Measurements from ENCODE around the gene PATL2. TPM values are rescaled to one million over a fixed set of nuclear protein-coding genes. Genes with fewer than 3 reads are reported as not detected.
"Not testable (repeated sequence)": the region's sequence is repeated elsewhere in the genome, so short reads cannot be mapped to it uniquely, and the experiment has no call there.

PATL2 gene
- total RNA-seq, 1 donor from 2014 or later, result 2.6 TPM

- peak overlapping the region; percentile 95 to 99 (median 98) for H3K4me3 ChIP-seq (ENCODE audit: low read length in 3 of 3)
- no peaks in the 10 kb centered on the region for H3K27me3 ChIP-seq (ENCODE audit: control insufficient read depth in 3 of 3, insufficient read depth in 3 of 3, low read length in 3 of 3)
- no peaks in the 10 kb centered on the region for H3K9me3 ChIP-seq (ENCODE audit: control insufficient read depth in 3 of 3, low read length in 3 of 3)
- H3K36me3 ChIP-seq (ENCODE audit: control insufficient read depth in 3 of 3, insufficient read depth in 3 of 3, low read length in 3 of 3), result peaks cover 19 to 28% (median 22%) of the 10 kb centered on the region in 3 donors
- peaks cover 7 to 21% (median 8%) of the 10 kb centered on the region in 3 donors for H3K4me1 ChIP-seq (ENCODE audit: control insufficient read depth in 3 of 3, insufficient read depth in 3 of 3, low read length in 3 of 3)
- H3K27ac ChIP-seq (ENCODE audit: low read depth, low read length), result peak overlapping the region; percentile 98
- peak overlapping the region; percentile 97 to 100 (median 98) for H3K9ac ChIP-seq (ENCODE audit: low read depth in 1 of 3, low read length in 3 of 3)
These were observed 1.4 kb upstream of the PATL2 start for GRCh38 chr15:44712346-44713005.

GRCh38 chr15:44711743-44712345 lies 721 bp upstream of the PATL2 start:
- Histone ChIP-seq H3K4me1 (ENCODE audit: control insufficient read depth in 3 of 3, insufficient read depth in 3 of 3, low read length in 3 of 3) (peaks cover 7 to 21% (median 8%) of the 10 kb centered on the region in 3 donors), H3K9me3 (ENCODE audit: control insufficient read depth in 3 of 3, low read length in 3 of 3) (no peaks in the 10 kb centered on the region), H3K4me3 (ENCODE audit: low read length in 3 of 3) (peak overlapping the region; percentile 95 to 99 (median 98)), H3K27me3 (ENCODE audit: control insufficient read depth in 3 of 3, insufficient read depth in 3 of 3, low read length in 3 of 3) (no peaks in the 10 kb centered on the region), H3K9ac (ENCODE audit: low read depth in 1 of 3, low read length in 3 of 3) (peak overlapping the region; percentile 97 to 100 (median 98)), H3K27ac (ENCODE audit: low read depth, low read length) (peak overlapping the region; percentile 98), H3K36me3 (ENCODE audit: control insufficient read depth in 3 of 3, insufficient read depth in 3 of 3, low read length in 3 of 3) (peaks cover 14 to 22% (median 16%) of the 10 kb centered on the region in 3 donors)

DNA sequence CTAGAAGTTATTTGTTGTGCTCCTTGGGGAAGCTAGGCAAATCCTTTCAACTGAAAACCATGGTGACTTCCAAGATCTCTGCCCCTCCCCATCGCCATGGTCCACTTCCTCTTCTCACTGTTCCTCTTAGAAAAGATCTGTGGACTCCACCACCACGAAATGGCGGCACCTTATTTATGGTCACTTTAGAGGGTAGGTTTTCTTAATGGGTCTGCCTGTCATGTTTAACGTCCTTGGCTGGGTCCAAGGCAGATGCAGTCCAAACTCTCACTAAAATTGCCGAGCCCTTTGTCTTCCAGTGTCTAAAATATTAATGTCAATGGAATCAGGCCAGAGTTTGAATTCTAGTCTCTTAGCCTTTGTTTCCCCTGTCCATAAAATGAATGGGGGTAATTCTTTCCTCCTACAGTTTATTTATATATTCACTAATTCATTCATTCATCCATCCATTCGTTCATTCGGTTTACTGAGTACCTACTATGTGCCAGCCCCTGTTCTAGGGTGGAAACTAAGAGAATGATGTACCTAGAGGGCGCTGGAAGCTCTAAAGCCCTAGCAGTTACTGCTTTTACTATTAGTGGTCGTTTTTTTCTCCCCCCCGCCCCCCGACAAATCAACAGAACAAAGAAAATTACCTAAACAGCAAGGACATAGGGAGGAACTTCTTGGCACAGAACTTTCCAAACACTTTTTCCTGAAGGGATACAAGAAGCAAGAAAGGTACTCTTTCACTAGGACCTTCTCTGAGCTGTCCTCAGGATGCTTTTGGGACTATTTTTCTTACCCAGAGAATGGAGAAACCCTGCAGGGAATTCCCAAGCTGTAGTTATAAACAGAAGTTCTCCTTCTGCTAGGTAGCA lies 657 bp downstream of the PATL2 start:
- Histone ChIP-seq H3K27me3 (ENCODE audit: control insufficient read depth in 3 of 3, insufficient read depth in 3 of 3, low read length in 3 of 3) (no peaks in the 10 kb centered on the region), H3K36me3 (ENCODE audit: control insufficient read depth in 3 of 3, insufficient read depth in 3 of 3, low read length in 3 of 3) (peaks cover under 1 to 8% (median 3%) of the 10 kb centered on the region in 3 donors), H3K4me3 (ENCODE audit: low read length in 3 of 3) (peak overlapping the region; percentile 95 to 99 (median 98)), H3K9me3 (ENCODE audit: control insufficient read depth in 3 of 3, low read length in 3 of 3) (no peaks in the 10 kb centered on the region), H3K9ac (ENCODE audit: low read depth in 1 of 3, low read length in 3 of 3) (peak overlapping the region; percentile 95 to 98 (median 97)), H3K4me1 (ENCODE audit: control insufficient read depth in 3 of 3, insufficient read depth in 3 of 3, low read length in 3 of 3) (peaks cover 0 to 12% (median 7%) of the 10 kb centered on the region in 3 donors), H3K27ac (ENCODE audit: low read depth, low read length) (peak overlapping the region; percentile 98)

DNA sequence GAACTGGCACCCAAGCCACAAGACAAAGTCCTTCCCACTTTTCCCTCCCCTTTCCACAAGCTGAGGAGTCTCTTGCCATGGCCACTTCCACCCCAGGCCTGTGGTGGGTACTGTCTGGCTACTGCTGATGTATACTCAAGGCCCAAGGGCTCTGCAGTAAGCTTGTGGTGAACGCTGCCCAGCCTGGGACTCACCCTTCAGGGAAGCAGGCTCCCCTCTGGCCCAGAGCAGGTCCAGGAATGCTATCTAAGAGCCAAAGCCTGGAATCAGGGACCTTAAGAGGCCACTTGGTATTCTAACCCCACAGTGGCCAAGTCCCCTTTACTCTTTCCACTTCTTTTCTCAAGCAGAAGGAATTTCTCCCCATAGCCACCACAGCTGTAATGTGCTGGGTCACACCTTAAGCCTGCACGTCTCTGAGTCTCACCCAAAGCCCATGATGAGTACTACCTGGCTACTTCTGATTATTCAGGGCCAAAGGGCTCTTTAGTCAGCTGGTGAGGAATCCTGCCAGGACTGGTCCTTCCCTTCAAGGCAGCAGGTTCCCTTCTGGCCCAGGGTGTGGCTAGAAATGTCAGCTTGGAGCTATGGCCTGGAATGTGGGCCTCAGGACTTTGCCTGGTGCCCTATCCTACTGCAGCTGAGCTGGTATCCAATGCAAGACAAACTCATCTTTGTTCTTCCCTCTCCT lies 4.0 kb downstream of the PATL2 start:
- H3K36me3 ChIP-seq (ENCODE audit: control insufficient read depth in 3 of 3, insufficient read depth in 3 of 3, low read length in 3 of 3), result peaks cover 0 to 2% (median 0%) of the 10 kb centered on the region in 3 donors
- no peaks in the 10 kb centered on the region for H3K27me3 ChIP-seq (ENCODE audit: control insufficient read depth in 3 of 3, insufficient read depth in 3 of 3, low read length in 3 of 3)
- H3K9ac ChIP-seq (ENCODE audit: low read depth in 1 of 3, low read length in 3 of 3), result no peak overlapping the region
- no peak overlapping the region for H3K27ac ChIP-seq (ENCODE audit: low read depth, low read length)
- no peaks in the 10 kb centered on the region for H3K9me3 ChIP-seq (ENCODE audit: control insufficient read depth in 3 of 3, low read length in 3 of 3)
- H3K4me1 ChIP-seq (ENCODE audit: control insufficient read depth in 3 of 3, insufficient read depth in 3 of 3, low read length in 3 of 3), result peaks cover 0 to 4% (median 0%) of the 10 kb centered on the region in 3 donors
- H3K4me3 ChIP-seq (ENCODE audit: low read length in 3 of 3), result no peak overlapping the region

- no peak overlapping the region for H3K27ac ChIP-seq (ENCODE audit: low read depth, low read length)
- H3K9me3 ChIP-seq (ENCODE audit: control insufficient read depth in 3 of 3, low read length in 3 of 3), result no peaks in the 10 kb centered on the region
- H3K9ac ChIP-seq (ENCODE audit: low read depth in 1 of 3, low read length in 3 of 3), result no peak overlapping the region
- peaks cover 0 to 4% (median 0%) of the 10 kb centered on the region in 3 donors for H3K4me1 ChIP-seq (ENCODE audit: control insufficient read depth in 3 of 3, insufficient read depth in 3 of 3, low read length in 3 of 3)
- no peak overlapping the region for H3K4me3 ChIP-seq (ENCODE audit: low read length in 3 of 3)
- no peaks in the 10 kb centered on the region for H3K27me3 ChIP-seq (ENCODE audit: control insufficient read depth in 3 of 3, insufficient read depth in 3 of 3, low read length in 3 of 3)
- peaks cover 0 to 2% (median 0%) of the 10 kb centered on the region in 3 donors for H3K36me3 ChIP-seq (ENCODE audit: control insufficient read depth in 3 of 3, insufficient read depth in 3 of 3, low read length in 3 of 3)
These were observed 4.7 kb downstream of the PATL2 start for GRCh38 chr15:44706401-44706800.

DNA sequence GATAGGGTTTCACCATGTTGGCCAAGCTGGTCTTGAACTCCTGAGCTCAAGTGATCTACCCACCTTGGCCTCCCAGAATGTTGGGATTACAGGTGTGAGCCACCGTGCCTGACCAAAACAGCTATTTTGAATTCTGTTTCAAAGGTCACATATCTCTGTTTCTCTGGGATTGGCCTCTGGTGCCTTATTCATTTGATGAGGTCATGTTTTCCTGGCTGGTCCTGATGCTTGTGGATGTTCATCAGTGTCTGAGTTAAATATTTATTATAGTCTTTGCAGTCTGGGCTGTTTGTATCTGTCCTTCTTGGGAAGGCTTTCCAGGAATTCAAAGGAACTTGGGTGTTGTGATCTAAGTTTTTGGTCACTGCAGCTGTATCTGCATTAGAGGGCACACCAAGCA lies 5.1 kb downstream of the PATL2 start:
- peaks cover 0 to 4% (median 0%) of the 10 kb centered on the region in 3 donors for H3K4me1 ChIP-seq (ENCODE audit: control insufficient read depth in 3 of 3, insufficient read depth in 3 of 3, low read length in 3 of 3)
- peaks cover 0 to 2% (median 0%) of the 10 kb centered on the region in 3 donors for H3K36me3 ChIP-seq (ENCODE audit: control insufficient read depth in 3 of 3, insufficient read depth in 3 of 3, low read length in 3 of 3)
- no peaks in the 10 kb centered on the region for H3K27me3 ChIP-seq (ENCODE audit: control insufficient read depth in 3 of 3, insufficient read depth in 3 of 3, low read length in 3 of 3)
- no peak overlapping the region for H3K27ac ChIP-seq (ENCODE audit: low read depth, low read length)
- H3K4me3 ChIP-seq (ENCODE audit: low read length in 3 of 3), result no peak overlapping the region
- H3K9ac ChIP-seq (ENCODE audit: low read depth in 1 of 3, low read length in 3 of 3), result no peak overlapping the region
- H3K9me3 ChIP-seq (ENCODE audit: control insufficient read depth in 3 of 3, low read length in 3 of 3), result no peaks in the 10 kb centered on the region

DNA sequence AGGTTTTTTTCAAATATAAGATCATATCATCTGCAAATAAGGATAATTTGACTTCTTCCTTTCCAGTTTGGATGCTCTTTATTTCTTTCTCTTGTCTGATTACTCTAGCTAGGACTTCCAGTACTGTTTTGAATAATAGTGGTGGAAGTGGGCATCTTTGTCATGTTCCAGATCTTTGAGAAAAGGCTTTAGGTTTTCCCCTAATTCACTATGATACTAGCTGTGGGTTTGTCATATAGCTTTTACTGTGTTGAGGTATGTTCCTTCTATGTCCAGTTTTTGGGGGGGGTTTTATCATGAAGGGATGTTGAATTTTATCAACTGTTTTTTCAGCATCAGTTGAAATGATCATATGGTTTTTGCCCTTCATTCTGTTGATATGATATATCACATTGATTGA lies 10.4 kb downstream of the PATL2 start:
- H3K4me3 ChIP-seq (ENCODE audit: low read length in 3 of 3); H3K4me1 ChIP-seq (ENCODE audit: control insufficient read depth in 3 of 3, insufficient read depth in 3 of 3, low read length in 3 of 3); H3K9me3 ChIP-seq (ENCODE audit: control insufficient read depth in 3 of 3, low read length in 3 of 3); H3K27ac ChIP-seq (ENCODE audit: low read depth, low read length); H3K9ac ChIP-seq (ENCODE audit: low read depth in 1 of 3, low read length in 3 of 3); H3K27me3 ChIP-seq (ENCODE audit: control insufficient read depth in 3 of 3, insufficient read depth in 3 of 3, low read length in 3 of 3); H3K36me3 ChIP-seq (ENCODE audit: control insufficient read depth in 3 of 3, insufficient read depth in 3 of 3, low read length in 3 of 3): not testable (repeated sequence)

- Histone ChIP-seq H3K4me1 (ENCODE audit: control insufficient read depth in 3 of 3, insufficient read depth in 3 of 3, low read length in 3 of 3) (no peaks in the 10 kb centered on the region), H3K9me3 (ENCODE audit: control insufficient read depth in 3 of 3, low read length in 3 of 3) (no peaks in the 10 kb centered on the region), H3K27me3 (ENCODE audit: control insufficient read depth in 3 of 3, insufficient read depth in 3 of 3, low read length in 3 of 3) (no peaks in the 10 kb centered on the region), H3K27ac (ENCODE audit: low read depth, low read length) (no peak overlapping the region), H3K36me3 (ENCODE audit: control insufficient read depth in 3 of 3, insufficient read depth in 3 of 3, low read length in 3 of 3) (no peaks in the 10 kb centered on the region), H3K9ac (ENCODE audit: low read depth in 1 of 3, low read length in 3 of 3) (no peak overlapping the region), H3K4me3 (ENCODE audit: low read length in 3 of 3) (no peak overlapping the region)
These were observed 12.5 kb downstream of the PATL2 start for GRCh38 chr15:44698641-44699040.

DNA sequence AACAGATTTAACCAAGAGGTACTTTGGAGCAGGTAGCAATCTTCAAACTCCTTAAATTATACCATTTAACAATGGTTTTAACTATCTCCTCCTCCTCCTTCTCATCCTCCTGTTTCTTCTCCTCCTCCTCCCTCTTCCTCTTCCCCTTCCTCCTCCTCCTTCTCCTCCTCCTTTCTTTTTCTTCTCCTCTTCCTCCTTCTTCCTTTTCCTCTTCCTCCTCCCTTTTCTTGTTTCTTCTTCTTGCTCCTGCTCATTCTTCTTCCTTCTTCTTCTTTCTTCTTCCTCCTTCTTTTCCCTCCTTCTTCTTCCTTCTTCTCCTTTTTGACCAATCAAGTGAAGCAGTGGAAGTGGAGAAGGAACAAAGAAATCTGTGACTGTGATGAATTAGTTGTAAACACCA lies 14.1 kb downstream of the PATL2 start:
- H3K4me1 ChIP-seq (ENCODE audit: control insufficient read depth in 3 of 3, insufficient read depth in 3 of 3, low read length in 3 of 3), result no peaks in the 10 kb centered on the region
- H3K9me3 ChIP-seq (ENCODE audit: control insufficient read depth in 3 of 3, low read length in 3 of 3), result no peaks in the 10 kb centered on the region

More for the DNA sequence above, 14.1 kb downstream of the PATL2 start:
- Histone ChIP-seq H3K27ac (ENCODE audit: low read depth, low read length) (no peak overlapping the region), H3K27me3 (ENCODE audit: control insufficient read depth in 3 of 3, insufficient read depth in 3 of 3, low read length in 3 of 3) (no peaks in the 10 kb centered on the region), H3K9ac (ENCODE audit: low read depth in 1 of 3, low read length in 3 of 3) (no peak overlapping the region), H3K36me3 (ENCODE audit: control insufficient read depth in 3 of 3, insufficient read depth in 3 of 3, low read length in 3 of 3) (no peaks in the 10 kb centered on the region), H3K4me3 (ENCODE audit: low read length in 3 of 3) (no peak overlapping the region)

Data from skeletal muscle tissue (tissue), 4 donors.